Uterus (tissue), 2 donors: ENCODE data around the gene CDSN.

Source experiments
- POLR2A ChIP-seq, 2 donors: fragments of 450-650 bp; IDR thresholded peaks; one replicate each; pipeline ENCODE4 v1.6.1; 2016; ENCODE audit warnings: antibody characterized with exemption in 2 of 2, mild to moderate bottlenecking in 1 of 2, moderate library complexity in 1 of 2
- TF ChIP-seq, protein P1 (sequence below), 4 experiments: fragments of 200-600 bp in 2 of 4; fragments of 450-650 bp in 2 of 4; sonication (generic) in 2 of 4; IDR thresholded peaks; one replicate each; pipeline ENCODE4 v1.5.1; 2016 to 2019; ENCODE audit warnings: antibody characterized with exemption in 4 of 4, mild to moderate bottlenecking in 2 of 4, moderate library complexity in 1 of 4

DNA sequence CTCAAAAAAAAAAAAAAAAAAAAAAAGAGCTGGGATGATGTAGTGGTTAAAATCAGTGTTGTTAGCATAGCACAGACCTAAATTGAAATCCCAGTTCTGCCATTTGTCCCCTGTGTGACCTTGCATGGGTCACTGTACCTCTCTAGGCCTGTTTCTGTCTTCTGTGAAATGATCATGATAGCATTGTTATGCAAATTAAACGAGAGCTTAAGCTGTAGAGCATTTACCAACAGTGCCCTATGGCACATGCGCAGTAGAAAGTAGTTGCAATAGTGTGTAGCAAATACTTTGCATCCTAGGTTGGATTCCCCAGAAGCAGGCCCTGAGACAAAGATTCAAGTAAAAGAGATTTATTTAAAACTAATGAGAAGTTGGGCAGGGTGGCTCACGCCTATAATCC lies 11.3 kb upstream of the CDSN start:
- TF ChIP-seq, protein P1, sequence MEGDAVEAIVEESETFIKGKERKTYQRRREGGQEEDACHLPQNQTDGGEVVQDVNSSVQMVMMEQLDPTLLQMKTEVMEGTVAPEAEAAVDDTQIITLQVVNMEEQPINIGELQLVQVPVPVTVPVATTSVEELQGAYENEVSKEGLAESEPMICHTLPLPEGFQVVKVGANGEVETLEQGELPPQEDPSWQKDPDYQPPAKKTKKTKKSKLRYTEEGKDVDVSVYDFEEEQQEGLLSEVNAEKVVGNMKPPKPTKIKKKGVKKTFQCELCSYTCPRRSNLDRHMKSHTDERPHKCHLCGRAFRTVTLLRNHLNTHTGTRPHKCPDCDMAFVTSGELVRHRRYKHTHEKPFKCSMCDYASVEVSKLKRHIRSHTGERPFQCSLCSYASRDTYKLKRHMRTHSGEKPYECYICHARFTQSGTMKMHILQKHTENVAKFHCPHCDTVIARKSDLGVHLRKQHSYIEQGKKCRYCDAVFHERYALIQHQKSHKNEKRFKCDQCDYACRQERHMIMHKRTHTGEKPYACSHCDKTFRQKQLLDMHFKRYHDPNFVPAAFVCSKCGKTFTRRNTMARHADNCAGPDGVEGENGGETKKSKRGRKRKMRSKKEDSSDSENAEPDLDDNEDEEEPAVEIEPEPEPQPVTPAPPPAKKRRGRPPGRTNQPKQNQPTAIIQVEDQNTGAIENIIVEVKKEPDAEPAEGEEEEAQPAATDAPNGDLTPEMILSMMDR (IDR thresholded peaks at IDR 0.05), result no peak
- TF ChIP-seq POLR2A (IDR thresholded peaks at IDR 0.05), result no peak
